Bronchial epithelial cell (primary cell): Measurements from ENCODE around the gene CLDN22. TPM values are rescaled to one million over a fixed set of nuclear protein-coding genes. Genes with fewer than 3 reads are reported as not detected.

Source experiments
- DNase-seq: peaks from one replicate; pipeline ENCODE4 v3.0.0-alpha.2; 2010; ENCODE audit warnings: low read depth
- FAIRE-seq: peaks from 2 replicates; lab custom pipeline; 2011; peaks lifted over from hg19 to GRCh38; lab: Jason Lieb, UNC
- H3K27me3 ChIP-seq: 2 replicates; pipeline ENCODE4 v1.5.1; 2011; ENCODE audit warnings: low read length; ENCODE audit not compliant: control insufficient read depth, insufficient read depth
- H3K36me3 ChIP-seq: 2 replicates; pipeline ENCODE4 v1.5.1; 2011; ENCODE audit warnings: low read length; ENCODE audit not compliant: control insufficient read depth, insufficient read depth
- H3K4me3 ChIP-seq: 2 replicates; pipeline ENCODE4 v1.5.1; 2011; ENCODE audit warnings: mild to moderate bottlenecking, low read depth, low read length, control low read depth
- total RNA-seq: library from RNA; depleted of rRNA; stranded (reverse); fragments of >200 nt; gene quantifications from 2 replicates; pipeline ENCODE4 v1.2.1, GENCODE V29; 2014
- TF ChIP-seq, protein P1 (sequence below): IDR thresholded peaks from 2 replicates; pipeline ENCODE4 v1.5.1; 2011; ENCODE audit warnings: mild to moderate bottlenecking, moderate library complexity, low read length, control low read depth, inconsistent platforms; ENCODE audit not compliant: insufficient read depth, severe bottlenecking

The CLDN22 gene
- total RNA-seq, 1 donor from 2014 or later = not detected

DNA sequence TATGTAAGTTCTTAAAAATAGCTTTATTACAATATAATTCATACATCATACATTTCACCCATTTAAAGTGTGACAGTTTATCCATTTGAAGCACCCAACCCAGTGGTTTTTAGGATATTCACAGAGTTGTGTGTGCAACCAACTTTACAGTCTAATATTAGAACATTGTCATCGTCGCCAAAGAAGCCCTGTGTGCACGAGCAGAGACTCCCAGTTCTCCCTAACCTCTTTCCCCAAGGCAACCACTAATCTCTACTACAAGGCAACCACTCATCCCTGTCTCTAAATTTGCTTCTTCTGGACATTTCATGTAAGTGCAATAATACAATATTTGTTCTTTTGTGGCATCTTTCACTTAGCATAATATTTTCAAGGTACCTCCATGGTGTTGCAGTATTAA lies 47.7 kb downstream of the CLDN22 start:
- TF ChIP-seq, protein P1, sequence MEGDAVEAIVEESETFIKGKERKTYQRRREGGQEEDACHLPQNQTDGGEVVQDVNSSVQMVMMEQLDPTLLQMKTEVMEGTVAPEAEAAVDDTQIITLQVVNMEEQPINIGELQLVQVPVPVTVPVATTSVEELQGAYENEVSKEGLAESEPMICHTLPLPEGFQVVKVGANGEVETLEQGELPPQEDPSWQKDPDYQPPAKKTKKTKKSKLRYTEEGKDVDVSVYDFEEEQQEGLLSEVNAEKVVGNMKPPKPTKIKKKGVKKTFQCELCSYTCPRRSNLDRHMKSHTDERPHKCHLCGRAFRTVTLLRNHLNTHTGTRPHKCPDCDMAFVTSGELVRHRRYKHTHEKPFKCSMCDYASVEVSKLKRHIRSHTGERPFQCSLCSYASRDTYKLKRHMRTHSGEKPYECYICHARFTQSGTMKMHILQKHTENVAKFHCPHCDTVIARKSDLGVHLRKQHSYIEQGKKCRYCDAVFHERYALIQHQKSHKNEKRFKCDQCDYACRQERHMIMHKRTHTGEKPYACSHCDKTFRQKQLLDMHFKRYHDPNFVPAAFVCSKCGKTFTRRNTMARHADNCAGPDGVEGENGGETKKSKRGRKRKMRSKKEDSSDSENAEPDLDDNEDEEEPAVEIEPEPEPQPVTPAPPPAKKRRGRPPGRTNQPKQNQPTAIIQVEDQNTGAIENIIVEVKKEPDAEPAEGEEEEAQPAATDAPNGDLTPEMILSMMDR = no peak
- Histone ChIP-seq H3K27me3 (no peaks in the 10 kb centered on the region), H3K4me3 (no peak overlapping the region), H3K36me3 (peaks cover 2% of the 10 kb centered on the region)
- no peak for DNase-seq
- FAIRE-seq = no peak

DNA sequence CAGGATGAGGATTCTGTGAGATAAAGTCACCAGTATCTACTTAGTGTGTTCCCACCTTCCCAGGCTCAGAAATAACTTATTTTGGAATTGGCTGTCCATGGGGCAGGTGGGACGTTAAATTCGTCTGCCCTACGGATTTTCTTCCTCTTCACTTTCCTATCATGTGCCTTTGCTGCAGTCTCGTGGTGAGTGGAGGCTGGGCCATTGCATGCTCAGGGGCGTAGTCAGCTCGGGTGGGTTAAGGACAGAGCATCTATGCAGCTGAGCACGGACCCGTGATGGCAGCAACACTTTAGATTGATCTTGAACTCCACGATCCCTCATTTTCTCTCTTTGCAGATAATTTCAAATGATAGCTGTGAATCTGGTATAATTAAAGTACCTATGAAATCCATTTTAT lies 51.5 kb downstream of the CLDN22 start:
- Histone ChIP-seq H3K4me3 (no peak overlapping the region), H3K27me3 (no peaks in the 10 kb centered on the region), H3K36me3 (peaks cover 2% of the 10 kb centered on the region)
- FAIRE-seq (no peak), DNase-seq (no peak)
- TF ChIP-seq, protein P1 = no peak

Other genes starting within 250 kb of the CLDN22 start
- gene WWC2, start 221.0 kb downstream of the CLDN22 start, total RNA-seq = 13.2 and 13.4 TPM in 2 replicates
- gene CLDN24, start 2.1 kb upstream of the CLDN22 start, total RNA-seq = not detected in 2 replicates
- 16.3 and 18.1 TPM in 2 replicates for gene CDKN2AIP, start 124.4 kb upstream of the CLDN22 start, total RNA-seq
- gene ING2, start 184.8 kb upstream of the CLDN22 start, total RNA-seq = 21.9 and 23.0 TPM in 2 replicates